ENCODE measurements around the gene GRIA1. TPM values are rescaled to one million over a fixed set of nuclear protein-coding genes. Genes with fewer than 3 reads are reported as not detected.
A peak's percentile ranks its signal among the peaks of the same experiment; 100 is the strongest.

GRIA1 gene
- total RNA-seq, 4 donors from 2014 or later, result 0.48 to 1.00 TPM; not detected in 2

GRCh38 chr5:153486771-153487170 lies 3.7 kb upstream of the GRIA1 start:
- in situ Hi-C loops (cut with MboI; ENCODE audit: low pct_ligation_motif_present in 1 of 4, low pct_unique_long_range_greater_than_20kb in 1 of 4, low sequenced_read_pairs in 3 of 4) (loop anchor here in 1 of 4 donors (25.0 kb wide), 1 partner anchor 476 kb away; no protein-coding TSS in a partner anchor), intact Hi-C loops (cut with DNase I; ENCODE audit: low total_unique reads) (no loop called here)
- no peaks in the 10 kb centered on the region for H3K36me3 ChIP-seq
- no peak overlapping the region for H3K4me3 ChIP-seq
- 67 to 69% methylated on average over 2 of the region's 2 CpGs for WGBS, 2 donors (ENCODE audit: low coverage in 1 of 2)
- H3K27me3 ChIP-seq, result peaks cover 22% of the 10 kb centered on the region
- no peaks in the 10 kb centered on the region for H3K4me1 ChIP-seq
- no peak overlapping the region for H3K27ac ChIP-seq
- TF ChIP-seq POLR2AphosphoS5 (IDR thresholded peaks at IDR 0.05), result no peak
- H3K9me3 ChIP-seq, result no peaks in the 10 kb centered on the region
- no peak for DNase-seq

- peaks cover 27% of the 10 kb centered on the region for H3K27me3 ChIP-seq
- WGBS, 2 donors (ENCODE audit: low coverage in 1 of 2), result 47 to 53% methylated on average over 3 of the region's 3 CpGs
- DNase-seq, result no peak
- in situ Hi-C loops (cut with MboI; ENCODE audit: low pct_ligation_motif_present in 1 of 4, low pct_unique_long_range_greater_than_20kb in 1 of 4, low sequenced_read_pairs in 3 of 4) (loop anchor here in 1 of 4 donors (25.0 kb wide), 1 partner anchor 473 kb away; no protein-coding TSS in a partner anchor), intact Hi-C loops (cut with DNase I; ENCODE audit: low total_unique reads) (no loop called here)
- no peak overlapping the region for H3K27ac ChIP-seq
- no peaks in the 10 kb centered on the region for H3K36me3 ChIP-seq
- TF ChIP-seq POLR2A (IDR thresholded peaks at IDR 0.05) (no peak), CTCF (IDR thresholded peaks at IDR 0.05) (no peak), EP300 (IDR thresholded peaks at IDR 0.05; ENCODE audit: low read depth) (no peak), POLR2AphosphoS5 (IDR thresholded peaks at IDR 0.05) (no peak)
- no peaks in the 10 kb centered on the region for H3K4me1 ChIP-seq
- no peaks in the 10 kb centered on the region for H3K9me3 ChIP-seq
- H3K4me3 ChIP-seq, result no peak overlapping the region
Observed at GRCh38 chr5:153489611-153490010, 859 bp upstream of the GRIA1 start.

- Histone ChIP-seq H3K27ac (no peak overlapping the region), H3K4me3 (no peak overlapping the region)
Observed at GRCh38 chr5:153491038-153491744, 721 bp downstream of the GRIA1 start.

GRCh38 chr5:153491856-153492255 lies 1.4 kb downstream of the GRIA1 start:
- Histone ChIP-seq H3K27ac (no peak overlapping the region), H3K9me3 (no peaks in the 10 kb centered on the region), H3K27me3 (peaks cover 27% of the 10 kb centered on the region), H3K36me3 (no peaks in the 10 kb centered on the region), H3K4me1 (no peaks in the 10 kb centered on the region), H3K4me3 (no peak overlapping the region)
- TF ChIP-seq EP300 (IDR thresholded peaks at IDR 0.05; ENCODE audit: low read depth), result no peak
- 46 to 53% methylated on average over 4 to 8 of the region's 8 CpGs for WGBS, 2 donors (ENCODE audit: low coverage in 1 of 2)
- in situ Hi-C loops (cut with MboI; ENCODE audit: low pct_ligation_motif_present in 1 of 4, low pct_unique_long_range_greater_than_20kb in 1 of 4, low sequenced_read_pairs in 3 of 4), result loop anchor here in 1 of 4 donors (25.0 kb wide), 1 partner anchor 470 kb away; no protein-coding TSS in a partner anchor
- no peak for DNase-seq
- intact Hi-C loops (cut with DNase I; ENCODE audit: low total_unique reads), result no loop called here

More at GRCh38 chr5:153491038-153491744, 721 bp downstream of the GRIA1 start:
- no peaks in the 10 kb centered on the region for H3K4me1 ChIP-seq
- H3K9me3 ChIP-seq, result no peaks in the 10 kb centered on the region
- no peak for DNase-seq
- no peaks in the 10 kb centered on the region for H3K36me3 ChIP-seq
- in situ Hi-C loops (cut with MboI; ENCODE audit: low pct_ligation_motif_present in 1 of 4, low pct_unique_long_range_greater_than_20kb in 1 of 4, low sequenced_read_pairs in 3 of 4), result loop anchor here in 1 of 4 donors (25.0 kb wide), 1 partner anchor 471 kb away; no protein-coding TSS in a partner anchor
- H3K27me3 ChIP-seq, result peaks cover 27% of the 10 kb centered on the region
- no peak for TF ChIP-seq POLR2A (IDR thresholded peaks at IDR 0.05)
- no peak for TF ChIP-seq CTCF (IDR thresholded peaks at IDR 0.05)
- no peak for TF ChIP-seq EP300 (IDR thresholded peaks at IDR 0.05; ENCODE audit: low read depth)
- TF ChIP-seq POLR2AphosphoS5 (IDR thresholded peaks at IDR 0.05), result no peak
- 26 to 29% methylated on average over 9 to 14 of the region's 14 CpGs for WGBS, 2 donors (ENCODE audit: low coverage in 1 of 2)
- intact Hi-C loops (cut with DNase I; ENCODE audit: low total_unique reads), result no loop called here

GRCh38 chr5:153496835-153497234 lies 6.4 kb downstream of the GRIA1 start:
- DNase-seq, result no peak

More at GRCh38 chr5:153496835-153497234, 6.4 kb downstream of the GRIA1 start:
- in situ Hi-C loops (cut with MboI; ENCODE audit: low pct_ligation_motif_present in 1 of 4, low pct_unique_long_range_greater_than_20kb in 1 of 4, low sequenced_read_pairs in 3 of 4), result loop anchor here in 1 of 4 donors (25.0 kb wide), 1 partner anchor 465 kb away; no protein-coding TSS in a partner anchor
- H3K9me3 ChIP-seq, result no peaks in the 10 kb centered on the region
- peaks cover 5% of the 10 kb centered on the region for H3K27me3 ChIP-seq
- no peak overlapping the region for H3K27ac ChIP-seq
- no peak overlapping the region for H3K4me3 ChIP-seq
- no peaks in the 10 kb centered on the region for H3K36me3 ChIP-seq
- intact Hi-C loops (cut with DNase I; ENCODE audit: low total_unique reads), result no loop called here
- 25 to 45% methylated on average over 1 of the region's 1 CpG for WGBS, 2 donors (ENCODE audit: low coverage in 1 of 2)
- no peaks in the 10 kb centered on the region for H3K4me1 ChIP-seq
- TF ChIP-seq EP300 (IDR thresholded peaks at IDR 0.05; ENCODE audit: low read depth) (no peak), CTCF (IDR thresholded peaks at IDR 0.05) (peak in 4 of 5 experiments; percentile 14 to 40 (median 35)), POLR2AphosphoS5 (IDR thresholded peaks at IDR 0.05) (no peak), POLR2A (IDR thresholded peaks at IDR 0.05) (no peak)

Measured in transverse colon (tissue), 4 donors.